SK-N-SH (cell line): ENCODE results near the gene EDIL3. TPM values are rescaled to one million over a fixed set of nuclear protein-coding genes. Genes with fewer than 3 reads are reported as not detected.
A peak's percentile ranks its signal among the peaks of the same experiment; 100 is the strongest.

ENCODE experiments used
- CTCF ChIA-PET: fragments of 300-600, 350-600 bp; formaldehyde crosslinking; extraction: SDS; loops from one replicate; lab custom pipeline; 2021; lab: Yijun Ruan, JAX
- POLR2A ChIA-PET: fragments of 350-600 bp; sonication (Branson Sonifier 250); formaldehyde crosslinking; extraction: SDS; loops from one replicate; lab custom pipeline; 2020; ENCODE audit warnings: antibody characterized with exemption, inconsistent platforms; lab: Yijun Ruan, JAX
- DNase-seq: peaks from one replicate; pipeline ENCODE4 v3.0.0; 2012
- H2AFZ ChIP-seq: fragments of 200-600 bp; sonication (generic); 2 replicates; pipeline ENCODE4 v1.8.1; 2016; ENCODE audit warnings: antibody characterized with exemption, mild to moderate bottlenecking, low read depth
- H3F3A ChIP-seq: fragments of 200-600 bp; sonication (generic); replicated peaks from 2 replicates; pipeline ENCODE3; 2016; ENCODE audit warnings: antibody characterized with exemption, mild to moderate bottlenecking; ENCODE audit not compliant: insufficient read depth
- H3K27ac ChIP-seq, 2 experiments: fragments of 200-500 bp in 1 of 2; fragments of 200-600 bp in 1 of 2; sonication (Bioruptor generic) in 1 of 2; sonication (generic), shearing (Covaris generic) in 1 of 2; 2 replicates each; pipeline versions ENCODE4 v1.5.1 to v1.6.1; 2014 to 2016; ENCODE audit warnings: low read depth in 2 of 2, inconsistent platforms in 1 of 2, low read length in 1 of 2, mild to moderate bottlenecking in 1 of 2, mixed read lengths in 1 of 2
- H3K27me3 ChIP-seq: fragments of 200-600 bp; sonication (generic), shearing (Covaris generic); 2 replicates; pipeline ENCODE4 v1.6.1; 2016; ENCODE audit warnings: mixed run types; ENCODE audit not compliant: insufficient read depth
- H3K36me3 ChIP-seq, 2 experiments: fragments of 200-500 bp in 1 of 2; fragments of 200-600 bp in 1 of 2; sonication (Bioruptor generic) in 1 of 2; sonication (generic) in 1 of 2; replicated peaks in 1 of 2; 2 replicates each; pipeline versions ENCODE3 to v1.5.1; 2014 to 2016; ENCODE audit warnings: low read length in 1 of 2, mild to moderate bottlenecking in 1 of 2; ENCODE audit not compliant: insufficient read depth in 2 of 2, control insufficient read depth in 1 of 2
- H3K4me1 ChIP-seq, 2 experiments: fragments of 200-500 bp in 1 of 2; fragments of 200-600 bp in 1 of 2; sonication (Bioruptor generic) in 1 of 2; sonication (generic), shearing (Covaris generic) in 1 of 2; 2 replicates each; pipeline versions ENCODE4 v1.5.1 to v1.6.1; 2014 to 2016; ENCODE audit warnings: low read depth in 1 of 2, low read length in 1 of 2, mixed run types in 1 of 2; ENCODE audit not compliant: insufficient read depth in 2 of 2, control insufficient read depth in 1 of 2
- H3K4me2 ChIP-seq: fragments of 200-600 bp; sonication (generic), shearing (Covaris generic); 2 replicates; pipeline ENCODE4 v1.6.1; 2017; ENCODE audit warnings: mixed run types
- H3K4me3 ChIP-seq, 2 experiments: fragments of 200-500 bp in 1 of 2; fragments of 200-600 bp in 1 of 2; sonication (Bioruptor generic) in 1 of 2; sonication (generic), shearing (Covaris generic) in 1 of 2; 2 replicates each; pipeline versions ENCODE4 v1.5.1 to v1.8.1; 2014 to 2016; ENCODE audit warnings: low read depth in 2 of 2, inconsistent platforms in 1 of 2, low read length in 1 of 2, mild to moderate bottlenecking in 1 of 2, mixed read lengths in 1 of 2, moderate library complexity in 1 of 2
- H3K79me2 ChIP-seq: fragments of 200-600 bp; sonication (generic); 2 replicates; pipeline ENCODE4 v1.8.1; 2017; ENCODE audit warnings: mild to moderate bottlenecking; ENCODE audit not compliant: insufficient read depth
- H3K9ac ChIP-seq: fragments of 200-600 bp; sonication (generic); 2 replicates; pipeline ENCODE4 v1.6.1; 2017; ENCODE audit warnings: mixed run types
- H3K9me2 ChIP-seq: fragments of 200-600 bp; sonication (generic); 2 replicates; pipeline ENCODE4 v1.6.1; 2017; ENCODE audit warnings: mixed run types
- H3K9me3 ChIP-seq: fragments of 200-600 bp; sonication (generic); 2 replicates; pipeline ENCODE4 v1.6.1; 2017; ENCODE audit warnings: mixed run types, mild to moderate bottlenecking, moderate library complexity
- H4K20me1 ChIP-seq: fragments of 200-600 bp; sonication (generic); 2 replicates; pipeline ENCODE4 v1.6.1; 2017; ENCODE audit warnings: mild to moderate bottlenecking, mixed run types; ENCODE audit not compliant: insufficient read depth
- CHD2 ChIP-seq: fragments of 150-350 bp; IDR thresholded peaks from 2 replicates; pipeline ENCODE4 v1.6.1; 2018; ENCODE audit warnings: low read length; ENCODE audit not compliant: partially characterized antibody
- ELF1 ChIP-seq: IDR thresholded peaks from 2 replicates; pipeline ENCODE4 v1.4.0; 2012
- FOXM1 ChIP-seq: IDR thresholded peaks from 2 replicates; pipeline ENCODE4 v1.4.0; 2012; ENCODE audit warnings: low read depth, mild to moderate bottlenecking
- GABPA ChIP-seq: IDR thresholded peaks from 2 replicates; pipeline ENCODE4 v1.4.0; 2012; ENCODE audit warnings: low read depth, mild to moderate bottlenecking
- GATA2 ChIP-seq: sonication (generic); formaldehyde crosslinking; IDR thresholded peaks from 2 replicates; pipeline ENCODE4 v1.5.0; 2020; ENCODE audit warnings: mild to moderate bottlenecking, missing genetic modification reagents
- JUND ChIP-seq: IDR thresholded peaks from 2 replicates; pipeline ENCODE4 v1.4.0; 2012
- MEF2A ChIP-seq: IDR thresholded peaks from 2 replicates; pipeline ENCODE4 v1.4.0; 2012; ENCODE audit warnings: low read depth, borderline replicate concordance
- MXI1 ChIP-seq: IDR thresholded peaks from 2 replicates; pipeline ENCODE4 v1.6.1; 2012; ENCODE audit warnings: mild to moderate bottlenecking, low read depth, low read length, improper control_type of control experiment
- NFIC ChIP-seq: IDR thresholded peaks from 2 replicates; pipeline ENCODE4 v1.4.0; 2012; ENCODE audit warnings: borderline replicate concordance
- PBX3 ChIP-seq: IDR thresholded peaks from 2 replicates; pipeline ENCODE4; 2012
- RCOR1 ChIP-seq: fragments of 150-350 bp; IDR thresholded peaks from 2 replicates; pipeline ENCODE4 v1.6.1; 2017; ENCODE audit warnings: antibody characterized with exemption, low read length
- REST ChIP-seq: IDR thresholded peaks from 2 replicates; pipeline ENCODE4 v1.6.1; 2012; ENCODE audit warnings: mild to moderate bottlenecking, low read depth, low read length, moderate library complexity
- SIN3A ChIP-seq: IDR thresholded peaks from 2 replicates; pipeline ENCODE4 v1.6.1; 2012; ENCODE audit warnings: low read depth, mild to moderate bottlenecking, low read length, moderate library complexity, borderline replicate concordance
- SMC3 ChIP-seq: IDR thresholded peaks from 2 replicates; pipeline ENCODE4 v1.6.1; 2012; ENCODE audit warnings: low read depth, low read length, improper control_type of control experiment
- USF1 ChIP-seq: IDR thresholded peaks from 2 replicates; pipeline ENCODE4 v1.4.0; 2012; ENCODE audit warnings: low read depth, borderline replicate concordance
- USF2 ChIP-seq: fragments of 150-350 bp; IDR thresholded peaks from 2 replicates; pipeline ENCODE4 v1.6.1; 2017; ENCODE audit warnings: antibody characterized with exemption, low read length, low read depth, borderline replicate concordance
- YY1 ChIP-seq: IDR thresholded peaks from 2 replicates; pipeline ENCODE4 v1.4.0; 2012; ENCODE audit warnings: low read depth, mild to moderate bottlenecking
- ZBTB33 ChIP-seq: IDR thresholded peaks from 2 replicates; pipeline ENCODE4 v1.4.0; 2012; ENCODE audit warnings: low read depth, borderline replicate concordance
- WGBS: methylation state at CpG from one replicate; pipeline ENCODE4 v1.1.6; 2017; ENCODE audit warnings: low lambda C conversion rate; 5-methylcytosine and 5-hydroxymethylcytosine counted together
- polyA plus RNA-seq, 3 experiments: library from polyadenylated mRNA; depleted of rRNA; stranded (reverse); fragments of >200 nt; gene quantifications; 2 replicates each; pipeline ENCODE4 v1.2.3, GENCODE V29; 2012
- TF ChIP-seq, protein P1 (sequence below): IDR thresholded peaks from 2 replicates; pipeline ENCODE4 v1.4.0; 2012; ENCODE audit warnings: low read depth
- TF ChIP-seq, protein P2 (sequence below): fragments of 150-350 bp; IDR thresholded peaks from 2 replicates; pipeline ENCODE4 v1.6.1; 2016; ENCODE audit warnings: mild to moderate bottlenecking, low read depth, low read length

EDIL3 gene
- polyA plus RNA-seq, 1 of the 3 experiments (the other 2 are of a cell fraction) = 51.5 TPM

- POLR2A ChIA-PET = no interaction called here
- 75% methylated on average over 2 of the region's 2 CpGs for WGBS
- peak overlapping the region; percentile 73 to 85; a peak in 3 of 4 replicates for H3K27ac ChIP-seq
Observed at GRCh38 chr5:84373506-84373905, 11.2 kb downstream of the EDIL3 start.

More at GRCh38 chr5:84373506-84373905, 11.2 kb downstream of the EDIL3 start:
- H3K4me1 ChIP-seq = peaks cover 0 to 9% of the 10 kb centered on the region in 2 experiments; a peak in 2 of 4 replicates
- TF ChIP-seq, protein P1, sequence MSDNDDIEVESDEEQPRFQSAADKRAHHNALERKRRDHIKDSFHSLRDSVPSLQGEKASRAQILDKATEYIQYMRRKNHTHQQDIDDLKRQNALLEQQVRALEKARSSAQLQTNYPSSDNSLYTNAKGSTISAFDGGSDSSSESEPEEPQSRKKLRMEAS = no peak
- TF ChIP-seq SMC3 (no peak), MXI1 (no peak), FOXM1 (no peak), MEF2A (no peak), ELF1 (no peak), ZBTB33 (no peak), RCOR1 (no peak), USF1 (no peak), JUND (no peak), SIN3A (no peak), PBX3 (no peak), NFIC (no peak), USF2 (no peak), GABPA (no peak), GATA2 (no peak), REST (no peak), CHD2 (no peak), YY1 (no peak)
- TF ChIP-seq, protein P2, sequence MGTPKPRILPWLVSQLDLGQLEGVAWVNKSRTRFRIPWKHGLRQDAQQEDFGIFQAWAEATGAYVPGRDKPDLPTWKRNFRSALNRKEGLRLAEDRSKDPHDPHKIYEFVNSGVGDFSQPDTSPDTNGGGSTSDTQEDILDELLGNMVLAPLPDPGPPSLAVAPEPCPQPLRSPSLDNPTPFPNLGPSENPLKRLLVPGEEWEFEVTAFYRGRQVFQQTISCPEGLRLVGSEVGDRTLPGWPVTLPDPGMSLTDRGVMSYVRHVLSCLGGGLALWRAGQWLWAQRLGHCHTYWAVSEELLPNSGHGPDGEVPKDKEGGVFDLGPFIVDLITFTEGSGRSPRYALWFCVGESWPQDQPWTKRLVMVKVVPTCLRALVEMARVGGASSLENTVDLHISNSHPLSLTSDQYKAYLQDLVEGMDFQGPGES = no peak
- H2AFZ ChIP-seq = no peak overlapping the region
- H3K9me2 ChIP-seq = no peaks in the 10 kb centered on the region
- no peaks in the 10 kb centered on the region for H3K27me3 ChIP-seq
- no peaks in the 10 kb centered on the region for H4K20me1 ChIP-seq
- H3K79me2 ChIP-seq = peaks cover 80% of the 10 kb centered on the region
- DNase-seq = no peak
- H3K4me3 ChIP-seq = no peak overlapping the region
- no peaks in the 10 kb centered on the region for H3K9me3 ChIP-seq
- CTCF ChIA-PET = no interaction called here
- H3F3A ChIP-seq = peaks cover 30% of the 10 kb centered on the region
- no peak overlapping the region for H3K4me2 ChIP-seq
- no peak overlapping the region for H3K9ac ChIP-seq
- peaks cover 0 to 20% of the 10 kb centered on the region in 2 experiments for H3K36me3 ChIP-seq
